GM12891 (cell line): Measurements from ENCODE around the gene CCDC97.

Experiments
- POLR2A ChIP-seq: IDR thresholded peaks from 2 replicates; pipeline ENCODE4 v1.6.1; 2011; ENCODE audit warnings: low read depth, low read length, control low read depth
- POLR2AphosphoS5 ChIP-seq: IDR thresholded peaks from 2 replicates; pipeline ENCODE4 v1.6.1; 2011; ENCODE audit warnings: low read depth, low read length, control low read depth

- TF ChIP-seq POLR2A (no peak), POLR2AphosphoS5 (no peak)
Measured at GRCh38 chr19:41274802-41275201, 35.2 kb upstream of the CCDC97 start.
